BLaER1 (cell line): ENCODE results near the gene CIBAR2.

ENCODE experiments used
- H3K27ac ChIP-seq: shearing (Covaris generic); formaldehyde crosslinking; 2 replicates; pipeline ENCODE4 v1.8.1; 2022
- H3K27me3 ChIP-seq: shearing (Covaris generic); formaldehyde crosslinking; 2 replicates; pipeline ENCODE4 v1.8.1; 2022
- H3K36me3 ChIP-seq: shearing (Covaris generic); formaldehyde crosslinking; 2 replicates; pipeline ENCODE4 v1.8.1; 2022
- H3K4me1 ChIP-seq: shearing (Covaris generic); formaldehyde crosslinking; 2 replicates; pipeline ENCODE4 v1.8.1; 2022
- H3K4me2 ChIP-seq: shearing (Covaris generic); formaldehyde crosslinking; 2 replicates; pipeline ENCODE4 v1.8.1; 2022
- H3K4me3 ChIP-seq: shearing (Covaris generic); formaldehyde crosslinking; 2 replicates; pipeline ENCODE4 v1.8.1; 2022
- H3K9ac ChIP-seq: shearing (Covaris generic); formaldehyde crosslinking; 2 replicates; pipeline ENCODE4 v1.8.1; 2022
- H3K9me3 ChIP-seq: shearing (Covaris generic); formaldehyde crosslinking; 2 replicates; pipeline ENCODE4 v1.8.1; 2022
- H4K20me1 ChIP-seq: shearing (Covaris generic); formaldehyde crosslinking; 2 replicates; pipeline ENCODE4 v1.8.1; 2022
- Cebpa-rat ChIP-seq: shearing (Covaris generic); IDR thresholded peaks from 2 replicates; pipeline ENCODE4 v1.8.1; 2022

Gene CIBAR2

DNA sequence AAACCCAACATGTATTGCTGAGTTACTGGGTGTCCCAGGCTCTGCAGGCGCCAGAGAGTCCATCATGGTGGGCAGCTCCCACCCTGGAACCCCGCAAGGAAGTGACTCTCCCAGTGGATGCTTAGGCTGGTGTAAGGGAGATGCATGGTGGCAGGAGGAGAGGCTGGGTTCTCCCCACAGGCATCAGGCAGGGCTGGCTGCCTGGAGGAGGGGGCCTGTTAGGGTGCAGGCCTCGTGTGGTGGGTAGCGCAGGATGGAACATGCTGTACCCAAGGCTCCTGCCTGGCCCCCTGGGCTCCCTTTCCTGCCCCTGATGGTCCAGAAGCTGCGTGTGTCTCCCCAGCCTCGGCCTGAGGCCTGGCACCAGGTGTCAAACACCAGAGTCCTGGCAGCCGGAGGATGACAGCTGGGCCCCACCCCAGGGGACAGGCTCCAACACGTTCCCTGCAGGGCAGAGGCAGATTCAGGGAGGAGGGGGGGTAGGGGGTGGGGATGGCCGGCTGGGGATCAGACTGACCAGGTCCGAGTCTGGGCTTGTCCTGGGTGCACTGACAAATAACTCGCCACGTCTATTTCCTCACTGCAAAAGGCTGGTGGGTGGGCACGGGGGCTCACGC is 40.2 kb upstream of the CIBAR2 start:
- no peaks in the 10 kb centered on the region for H3K9me3 ChIP-seq
- no peak for TF ChIP-seq Cebpa-rat
- H3K27ac ChIP-seq: 0 out of 2 replicates have a peak overlapping the region, but pooled peaks have one; percentile 5

GRCh38 chr16:85151603-85152413 is 39.5 kb upstream of the CIBAR2 start:
- Histone ChIP-seq H3K4me2 (no peak overlapping the region; the same call in 1 of the 2 replicates), H3K27me3 (no peaks in the 10 kb centered on the region), H3K27ac (no peak overlapping the region), H4K20me1 (no peaks in the 10 kb centered on the region), H3K36me3 (no peaks in the 10 kb centered on the region), H3K9ac (no peak overlapping the region), H3K4me1 (peaks cover 20% of the 10 kb centered on the region; the same call in 1 of the 2 replicates), H3K9me3 (no peaks in the 10 kb centered on the region), H3K4me3 (no peak overlapping the region)
- no peak for TF ChIP-seq Cebpa-rat

More for the DNA sequence above, 40.2 kb upstream of the CIBAR2 start:
- H3K36me3 ChIP-seq: no peaks in the 10 kb centered on the region
- peaks cover 23% of the 10 kb centered on the region for H3K4me1 ChIP-seq
- no peak overlapping the region for H3K4me3 ChIP-seq
- no peaks in the 10 kb centered on the region for H3K27me3 ChIP-seq
- no peak overlapping the region for H3K4me2 ChIP-seq
- no peaks in the 10 kb centered on the region for H4K20me1 ChIP-seq
- H3K9ac ChIP-seq: no peak overlapping the region

DNA sequence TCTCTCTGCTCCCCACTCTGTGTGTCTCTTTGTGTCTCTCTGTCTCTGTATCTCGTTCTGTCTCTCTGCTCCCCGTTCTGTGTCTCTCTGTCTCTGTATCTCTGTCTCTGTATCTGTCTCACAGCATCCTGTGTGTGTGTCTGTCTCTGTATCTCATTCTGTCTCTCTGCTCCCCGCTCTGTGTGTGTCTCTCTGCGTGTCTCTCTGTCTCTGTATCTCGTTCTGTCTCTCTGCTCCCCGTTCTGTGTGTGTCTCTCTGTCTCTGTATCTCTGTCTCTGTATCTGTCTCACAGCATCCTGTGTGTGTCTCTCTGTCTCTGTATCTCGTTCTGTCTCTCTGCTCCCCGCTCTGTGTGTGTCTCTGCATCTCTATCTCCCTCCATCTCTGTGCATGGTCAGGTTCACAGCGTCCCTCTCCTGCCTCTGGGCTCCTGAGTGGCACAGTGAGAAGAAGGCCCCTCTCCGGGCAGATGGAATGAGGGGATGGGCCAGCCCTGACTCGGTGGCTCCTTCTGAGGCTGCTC is 38.9 kb upstream of the CIBAR2 start:
- H3K27me3 ChIP-seq: no peaks in the 10 kb centered on the region
- no peaks in the 10 kb centered on the region for H4K20me1 ChIP-seq
- H3K27ac ChIP-seq: no peak overlapping the region
- H3K4me2 ChIP-seq: no peak overlapping the region; the same call in 1 of the 2 replicates
- H3K9ac ChIP-seq: no peak overlapping the region
- H3K4me3 ChIP-seq: no peak overlapping the region
- no peak for TF ChIP-seq Cebpa-rat
- no peaks in the 10 kb centered on the region for H3K36me3 ChIP-seq
- no peaks in the 10 kb centered on the region for H3K9me3 ChIP-seq
- peaks cover 20% of the 10 kb centered on the region; the same call in 1 of the 2 replicates for H3K4me1 ChIP-seq

GRCh38 chr16:85150331-85150940 is 38.2 kb upstream of the CIBAR2 start:
- Histone ChIP-seq H3K4me3 (no peak overlapping the region), H3K9ac (no peak overlapping the region), H3K4me2 (no peak overlapping the region), H3K9me3 (no peaks in the 10 kb centered on the region), H3K4me1 (peaks cover 20% of the 10 kb centered on the region; the same call in 1 of the 2 replicates), H3K36me3 (no peaks in the 10 kb centered on the region), H3K27ac (no peak overlapping the region), H4K20me1 (no peaks in the 10 kb centered on the region), H3K27me3 (no peaks in the 10 kb centered on the region)
- no peak for TF ChIP-seq Cebpa-rat

DNA sequence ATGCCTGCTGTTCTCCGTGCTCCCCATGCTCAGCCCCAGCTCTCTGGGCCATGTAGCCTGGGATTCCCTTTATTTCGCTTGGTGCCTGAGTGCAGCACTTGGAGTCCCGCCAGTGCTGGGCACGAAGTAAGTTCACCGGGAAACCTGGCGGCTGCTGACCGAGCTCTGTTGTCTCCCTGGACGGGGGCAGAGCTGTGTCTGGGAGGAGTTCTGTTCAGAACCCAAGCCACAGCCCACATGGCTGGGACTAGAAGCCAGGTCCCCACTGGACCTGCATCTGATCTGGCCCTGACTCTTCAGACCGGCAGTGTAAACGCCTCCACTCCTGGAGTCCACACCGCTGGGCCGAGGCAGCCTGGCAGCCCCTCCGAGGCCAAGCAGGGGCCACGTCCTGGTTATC is 37.5 kb upstream of the CIBAR2 start:
- Histone ChIP-seq H4K20me1 (no peaks in the 10 kb centered on the region), H3K9ac (no peak overlapping the region)
- no peak for TF ChIP-seq Cebpa-rat

GRCh38 chr16:85148931-85149330 is 36.7 kb upstream of the CIBAR2 start:
- no peaks in the 10 kb centered on the region for H4K20me1 ChIP-seq
- no peak overlapping the region for H3K4me3 ChIP-seq
- no peaks in the 10 kb centered on the region for H3K9me3 ChIP-seq
- H3K4me1 ChIP-seq: peaks cover 20% of the 10 kb centered on the region; the same call in 1 of the 2 replicates
- H3K27me3 ChIP-seq: no peaks in the 10 kb centered on the region
- H3K27ac ChIP-seq: no peak overlapping the region
- H3K36me3 ChIP-seq: no peaks in the 10 kb centered on the region
- TF ChIP-seq Cebpa-rat: no peak
- no peak overlapping the region for H3K4me2 ChIP-seq
- H3K9ac ChIP-seq: no peak overlapping the region

More for the DNA sequence above, 37.5 kb upstream of the CIBAR2 start:
- Histone ChIP-seq H3K9me3 (no peaks in the 10 kb centered on the region), H3K27ac (no peak overlapping the region), H3K4me1 (peaks cover 20% of the 10 kb centered on the region; the same call in 1 of the 2 replicates), H3K4me3 (no peak overlapping the region), H3K4me2 (no peak overlapping the region), H3K27me3 (no peaks in the 10 kb centered on the region), H3K36me3 (no peaks in the 10 kb centered on the region)

GRCh38 chr16:85146922-85147651 is 34.8 kb upstream of the CIBAR2 start:
- Histone ChIP-seq H3K27ac (no peak overlapping the region), H3K4me1 (peaks cover 8% of the 10 kb centered on the region; the same call in 1 of the 2 replicates), H3K27me3 (no peaks in the 10 kb centered on the region), H4K20me1 (no peaks in the 10 kb centered on the region), H3K9ac (0 out of 2 replicates have a peak overlapping the region, but pooled peaks have one; percentile 19), H3K4me3 (no peak overlapping the region), H3K36me3 (no peaks in the 10 kb centered on the region), H3K4me2 (no peak overlapping the region), H3K9me3 (no peaks in the 10 kb centered on the region)
- no peak for TF ChIP-seq Cebpa-rat

DNA sequence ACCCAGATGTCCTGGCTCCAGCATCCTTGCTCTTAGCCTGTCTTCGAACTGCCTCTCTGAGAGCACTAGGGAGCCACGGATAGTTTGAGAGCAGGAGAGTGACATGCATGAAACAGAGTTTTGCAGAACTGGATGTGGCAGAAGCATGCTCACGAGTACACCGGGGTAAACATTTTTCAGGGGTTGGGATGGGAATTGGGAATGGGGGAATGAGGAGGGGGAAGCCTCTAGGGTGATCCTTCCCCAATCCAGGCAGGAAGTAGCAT is 34.2 kb upstream of the CIBAR2 start:
- Histone ChIP-seq H3K9me3 (no peaks in the 10 kb centered on the region), H3K27ac (no peak overlapping the region), H3K4me2 (no peak overlapping the region), H4K20me1 (no peaks in the 10 kb centered on the region), H3K4me1 (peaks cover 2% of the 10 kb centered on the region; the same call in 1 of the 2 replicates), H3K27me3 (no peaks in the 10 kb centered on the region), H3K9ac (no peak overlapping the region), H3K36me3 (no peaks in the 10 kb centered on the region), H3K4me3 (no peak overlapping the region)
- no peak for TF ChIP-seq Cebpa-rat

DNA sequence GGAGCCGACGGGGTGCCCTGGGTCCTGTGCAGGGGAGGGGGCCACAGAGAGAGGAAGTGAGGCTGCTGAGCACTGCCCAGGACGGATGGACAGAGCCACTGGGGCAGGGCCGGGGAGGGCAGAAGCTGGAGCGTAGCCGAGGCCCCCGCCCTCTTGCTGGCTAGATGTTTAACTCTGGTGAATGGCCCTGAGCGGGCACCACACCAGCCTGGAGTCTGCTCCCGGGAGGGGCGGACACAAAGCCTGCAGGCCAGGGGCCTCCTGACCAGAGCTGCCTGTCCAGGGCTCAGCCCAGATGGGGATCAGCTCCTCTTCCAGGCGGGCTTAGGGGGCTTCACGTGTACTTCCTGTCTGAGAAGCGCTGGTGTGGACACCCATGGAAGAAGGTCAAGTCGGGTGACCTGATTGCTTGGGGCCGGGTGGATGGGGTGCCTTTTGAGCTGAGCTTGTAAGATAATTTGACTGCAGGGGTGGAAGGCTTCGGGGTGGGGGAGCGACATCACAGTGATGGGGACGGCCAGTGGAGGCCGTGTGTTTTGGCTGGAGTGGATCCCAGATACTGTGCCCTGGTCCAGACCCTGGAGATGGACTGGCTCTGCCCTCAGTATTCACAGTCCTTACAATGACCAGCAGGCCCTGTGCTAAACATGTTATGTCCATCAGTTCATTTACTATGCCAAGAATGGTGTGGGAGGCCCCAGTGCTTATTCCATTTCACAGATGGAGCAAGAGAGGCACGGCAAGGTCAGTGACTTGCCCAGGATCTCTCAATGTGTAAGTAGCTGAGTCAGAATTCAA is 33.7 kb upstream of the CIBAR2 start:
- H3K4me1 ChIP-seq: no peaks in the 10 kb centered on the region

More for the DNA sequence above, 33.7 kb upstream of the CIBAR2 start:
- Histone ChIP-seq H3K36me3 (no peaks in the 10 kb centered on the region), H3K9me3 (no peaks in the 10 kb centered on the region), H3K4me3 (no peak overlapping the region), H3K27me3 (no peaks in the 10 kb centered on the region), H3K27ac (no peak overlapping the region), H4K20me1 (no peaks in the 10 kb centered on the region), H3K9ac (no peak overlapping the region), H3K4me2 (no peak overlapping the region)
- no peak for TF ChIP-seq Cebpa-rat
